Adrenal gland (tissue), 12 donors: ENCODE results near the gene CCNC. TPM values are rescaled to one million over a fixed set of nuclear protein-coding genes. Genes with fewer than 3 reads are reported as not detected.

Experiments used
- DNase-seq, 7 donors: peaks; one replicate each; pipeline ENCODE4 v3.0.0-alpha.2; 2019 to 2020
- H3K27ac ChIP-seq, 5 donors: fragments of 200-600 bp; sonication (generic) in 4 of 5; 1 replicate in 3 of 5; 2 replicates in 2 of 5; pipeline versions ENCODE4 v1.5.1 to v1.8.0; 2016 to 2020; ENCODE audit warnings: mild to moderate bottlenecking in 1 of 5
- H3K27me3 ChIP-seq: fragments of 200-600 bp; 2 replicates; pipeline ENCODE4 v1.8.0; 2021
- H3K36me3 ChIP-seq, 2 donors: fragments of 200-600 bp; replicated peaks in 1 of 2; 1 replicate in 1 of 2; 2 replicates in 1 of 2; pipeline versions ENCODE4 v1.5.1 to v1.8.0; 2018 to 2022
- H3K4me1 ChIP-seq, 2 donors: fragments of 200-600 bp; replicated peaks in 1 of 2; 1 replicate in 1 of 2; 2 replicates in 1 of 2; pipeline versions ENCODE4 v1.5.1 to v1.8.0; 2018 to 2021
- H3K4me3 ChIP-seq, 4 donors: fragments of 200-600 bp; sonication (generic) in 3 of 4; one replicate each; pipeline ENCODE4 v1.5.1; 2016 to 2018
- H3K9me3 ChIP-seq, 3 donors: fragments of 200-600 bp; sonication (generic) in 1 of 3; replicated peaks in 1 of 3; 1 replicate in 2 of 3; 2 replicates in 1 of 3; pipeline versions ENCODE4 v1.5.1 to v1.8.0; 2016 to 2021
- POLR2A ChIP-seq, 2 donors: fragments of 450-650 bp; IDR thresholded peaks; one replicate each; pipeline ENCODE4 v1.6.1; 2017; ENCODE audit warnings: antibody characterized with exemption in 2 of 2, mild to moderate bottlenecking in 2 of 2, moderate library complexity in 1 of 2
- WGBS, 4 donors: extraction: QIAGEN DNeasy Blood & Tissue Kit in 2 of 4; methylation state at CpG; one replicate each; pipeline versions ENCODE4 v1.1.5 to v1.1.7; 2013 to 2017; 5-methylcytosine and 5-hydroxymethylcytosine counted together
- intact Hi-C, 2 donors: fragments of 100-400 bp; cut with DNase I; formaldehyde crosslinking; loops; one replicate each; pipeline versions ENCODE4 v1.14.1 to v1.15.0; 2022 to 2023
- polyA plus RNA-seq, 3 donors: library from polyadenylated mRNA; stranded (reverse); fragments of 200-250 nt in 2 of 3; fragments of 350-450 nt in 1 of 3; fragmentation: Illumina TruSeq in 1 of 3; extraction: RNeasy Lipid Tissue Mini Kit (QIAGEN cat#74804) in 1 of 3; gene quantifications; one replicate each; pipeline ENCODE4 v1.2.3, GENCODE V29; 2013 to 2014
- total RNA-seq, 9 donors: library from RNA; depleted of rRNA in 4 of 9; stranded (reverse); fragments of >200 nt in 4 of 9; fragments of 120-200 nt in 1 of 9; fragmentation: NEBNext Ultra II Directional in 1 of 9; extraction: Animal tissue kit (Norgen Biotek cat#: 25700) in 1 of 9; gene quantifications; one replicate each; pipeline versions ENCODE4 v1.1.0 to v1.2.4, GENCODE V29; 2013 to 2023
- TF ChIP-seq, protein P1 (sequence below), 6 experiments: fragments of 450-650 bp in 4 of 6; fragments of 200-600 bp in 2 of 6; sonication (generic) in 1 of 6; IDR thresholded peaks; 1 replicate in 5 of 6; 2 replicates in 1 of 6; pipeline versions ENCODE4 v1.5.1 to v1.8.0; 2016 to 2021; ENCODE audit warnings: antibody characterized with exemption in 6 of 6, mild to moderate bottlenecking in 2 of 6, moderate library complexity in 1 of 6
- donor health status: healthy with polysubstance abuse.
- donor health status: Bipolar disorder and iron deficiency.
- donor health status: DM: yes; HTN: yes; CAD: no.
- donor health status: DM: no; HTN: no; CAD: no.
- donor health status: DM: no; HTN: no; CAD: no.
- donor health status: DM: yes; HTN: yes; CAD: no.

CCNC gene
- total and polyA plus RNA-seq, 12 donors, result 18.7 to 87.2 (median 54.4) TPM

DNA sequence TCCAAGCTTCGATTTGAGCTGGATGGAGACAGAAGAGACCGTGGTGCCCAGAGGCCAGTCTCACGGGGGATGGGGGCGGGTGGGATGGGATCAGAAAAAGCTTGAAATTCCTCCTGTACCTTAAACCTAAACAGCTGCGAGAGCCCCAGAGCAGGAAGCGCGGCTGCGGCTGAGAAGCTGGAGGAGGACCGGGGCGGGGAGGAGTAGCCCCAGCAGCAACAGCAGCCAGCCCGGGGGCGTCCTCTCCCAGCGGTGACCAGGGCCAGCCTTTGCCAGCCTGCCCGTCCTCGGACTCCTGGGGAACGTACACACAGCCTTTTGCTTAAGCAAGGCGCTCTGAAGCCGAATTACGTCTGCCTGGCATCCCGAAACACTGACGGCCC lies 20.8 kb upstream of the CCNC start:
- Histone ChIP-seq H3K9me3 (no peaks in the 10 kb centered on the region), H3K27ac (no peak overlapping the region), H3K36me3 (no peaks in the 10 kb centered on the region), H3K27me3 (peaks cover 53% of the 10 kb centered on the region), H3K4me1 (peaks cover 12 to 13% of the 10 kb centered on the region in 2 donors), H3K4me3 (peak overlapping the region in 2 of 4 donors; percentile 44 to 59)
- TF ChIP-seq, protein P1, sequence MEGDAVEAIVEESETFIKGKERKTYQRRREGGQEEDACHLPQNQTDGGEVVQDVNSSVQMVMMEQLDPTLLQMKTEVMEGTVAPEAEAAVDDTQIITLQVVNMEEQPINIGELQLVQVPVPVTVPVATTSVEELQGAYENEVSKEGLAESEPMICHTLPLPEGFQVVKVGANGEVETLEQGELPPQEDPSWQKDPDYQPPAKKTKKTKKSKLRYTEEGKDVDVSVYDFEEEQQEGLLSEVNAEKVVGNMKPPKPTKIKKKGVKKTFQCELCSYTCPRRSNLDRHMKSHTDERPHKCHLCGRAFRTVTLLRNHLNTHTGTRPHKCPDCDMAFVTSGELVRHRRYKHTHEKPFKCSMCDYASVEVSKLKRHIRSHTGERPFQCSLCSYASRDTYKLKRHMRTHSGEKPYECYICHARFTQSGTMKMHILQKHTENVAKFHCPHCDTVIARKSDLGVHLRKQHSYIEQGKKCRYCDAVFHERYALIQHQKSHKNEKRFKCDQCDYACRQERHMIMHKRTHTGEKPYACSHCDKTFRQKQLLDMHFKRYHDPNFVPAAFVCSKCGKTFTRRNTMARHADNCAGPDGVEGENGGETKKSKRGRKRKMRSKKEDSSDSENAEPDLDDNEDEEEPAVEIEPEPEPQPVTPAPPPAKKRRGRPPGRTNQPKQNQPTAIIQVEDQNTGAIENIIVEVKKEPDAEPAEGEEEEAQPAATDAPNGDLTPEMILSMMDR (IDR thresholded peaks at IDR 0.05), result no peak
- TF ChIP-seq POLR2A (IDR thresholded peaks at IDR 0.05), result no peak
- no peak for DNase-seq
- 2 to 8% (median 6%) methylated on average over 10 to 21 of the region's 21 CpGs for WGBS, 4 donors
- intact Hi-C loops, result no loop called here

DNA sequence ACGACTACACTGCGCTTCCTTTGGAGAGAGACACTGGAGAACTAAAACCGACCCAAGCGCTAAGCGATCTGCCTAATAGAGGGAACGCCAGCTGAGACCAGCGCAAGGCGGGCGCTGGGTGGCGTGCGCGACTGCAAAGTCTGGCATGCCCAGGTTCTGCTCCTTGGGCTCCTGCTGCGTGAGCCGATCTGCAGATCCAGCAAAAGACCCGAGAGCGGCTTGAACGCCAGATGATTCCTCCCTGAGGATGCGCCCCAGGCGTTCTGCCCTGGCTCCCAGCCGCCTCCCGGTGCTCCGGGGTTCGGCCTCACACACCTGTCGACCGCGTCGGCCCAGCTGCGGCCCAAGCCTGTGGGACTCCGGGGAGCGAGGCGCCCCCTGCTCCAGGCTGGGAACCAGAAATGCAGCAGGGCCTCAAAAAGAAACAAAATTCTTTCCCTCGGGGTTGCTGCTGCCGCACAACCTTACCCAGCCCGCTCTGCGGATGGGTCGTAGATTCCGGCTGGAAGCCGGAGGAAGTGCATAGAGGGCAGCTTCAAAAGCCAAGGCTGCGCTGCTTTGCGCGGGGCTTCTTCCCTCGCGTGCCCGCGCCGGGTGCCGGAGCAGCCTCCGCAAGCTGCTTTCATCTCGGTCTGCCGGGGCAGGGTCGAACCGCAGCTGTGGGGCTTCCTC lies 20.3 kb upstream of the CCNC start:
- Histone ChIP-seq H3K27ac (no peak overlapping the region), H3K36me3 (no peaks in the 10 kb centered on the region), H3K9me3 (no peaks in the 10 kb centered on the region), H3K4me1 (peaks cover 12 to 13% of the 10 kb centered on the region in 2 donors), H3K27me3 (peaks cover 48% of the 10 kb centered on the region), H3K4me3 (peak overlapping the region in 2 of 4 donors; percentile 44 to 59)
- TF ChIP-seq, protein P1 (IDR thresholded peaks at IDR 0.05), result peak in 5 of 6 experiments; percentile 26 to 53 (median 43)
- no peak for TF ChIP-seq POLR2A (IDR thresholded peaks at IDR 0.05)
- WGBS, 4 donors, result 1 to 2% (median 1%) methylated on average over 18 to 52 of the region's 52 CpGs
- intact Hi-C loops, result no loop called here
- peak; percentile 72 to 84 (median 81) for DNase-seq

DNA sequence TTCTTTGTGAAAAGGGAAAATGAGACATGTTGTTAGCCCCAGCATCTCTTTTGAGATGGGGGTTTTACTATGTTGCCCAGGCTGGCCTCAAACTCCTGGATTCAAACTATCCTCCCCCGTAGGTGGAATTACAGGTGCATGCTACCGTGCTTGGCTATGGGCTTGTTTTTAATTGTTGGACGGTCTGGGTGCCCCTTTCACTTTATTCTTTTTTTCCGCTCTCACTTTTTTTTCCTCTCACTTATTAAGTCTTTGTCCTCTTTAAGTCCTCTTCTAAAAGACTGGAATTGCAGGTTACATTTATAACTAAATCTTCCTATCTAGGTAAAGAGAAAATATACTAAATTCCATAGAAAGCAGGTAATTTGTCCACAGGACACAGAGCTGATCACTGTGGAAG lies 19.3 kb upstream of the CCNC start:
- WGBS, 4 donors, result 71 to 93% (median 77%) methylated on average over 4 of the region's 4 CpGs
- peaks cover 12 to 13% of the 10 kb centered on the region in 2 donors for H3K4me1 ChIP-seq
- H3K9me3 ChIP-seq, result no peaks in the 10 kb centered on the region
- H3K27me3 ChIP-seq, result peaks cover 40% of the 10 kb centered on the region
- H3K27ac ChIP-seq, result no peak overlapping the region
- TF ChIP-seq, protein P1 (IDR thresholded peaks at IDR 0.05), result no peak
- TF ChIP-seq POLR2A (IDR thresholded peaks at IDR 0.05), result no peak
- no peak overlapping the region for H3K4me3 ChIP-seq
- no peaks in the 10 kb centered on the region for H3K36me3 ChIP-seq
- intact Hi-C loops, result no loop called here
- DNase-seq, result no peak

DNA sequence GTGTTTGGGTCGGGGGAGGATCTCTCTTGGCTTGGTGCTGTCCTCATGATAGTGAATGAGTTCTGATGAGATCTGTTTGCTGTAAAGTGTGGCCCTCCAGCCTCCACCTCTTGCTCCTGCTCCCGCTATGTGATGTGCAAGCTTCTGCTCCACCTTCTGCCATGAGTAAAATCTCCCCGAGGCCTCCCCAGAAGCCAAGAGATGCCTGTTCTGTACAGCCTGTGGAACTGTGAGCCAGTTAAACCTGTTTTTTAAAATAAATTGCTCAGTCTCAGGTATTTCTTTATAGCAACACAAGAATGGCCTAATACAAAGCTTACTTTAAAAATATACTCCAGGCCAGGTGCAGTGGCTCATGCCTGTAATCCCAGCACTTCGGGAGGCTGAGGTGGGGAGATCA lies 11.3 kb upstream of the CCNC start:
- no peak for DNase-seq
- Histone ChIP-seq H3K27me3 (no peaks in the 10 kb centered on the region), H3K4me3 (no peak overlapping the region), H3K27ac (no peak overlapping the region), H3K4me1 (no peaks in the 10 kb centered on the region), H3K36me3 (no peaks in the 10 kb centered on the region), H3K9me3 (no peaks in the 10 kb centered on the region)
- TF ChIP-seq, protein P1 (IDR thresholded peaks at IDR 0.05), result no peak
- no peak for TF ChIP-seq POLR2A (IDR thresholded peaks at IDR 0.05)
- intact Hi-C loops, result no loop called here
- WGBS, 4 donors, result 76 to 94% (median 84%) methylated on average over 4 of the region's 4 CpGs
